ENCODE results near the gene CPNE4.

The CPNE4 gene

GRCh38 chr3:131795390-131796090 lies 239.3 kb downstream of the CPNE4 start:
- DNase-seq: no peak

GRCh38 chr3:131794766-131795388 lies 239.9 kb downstream of the CPNE4 start:
- no peak for DNase-seq

GRCh38 chr3:131793870-131794269 lies 240.9 kb downstream of the CPNE4 start:
- DNase-seq: no peak

- no peak for DNase-seq
Measured at GRCh38 chr3:131789188-131789587, 245.6 kb downstream of the CPNE4 start.

- no peak for DNase-seq
Measured at GRCh38 chr3:131786386-131786785, 248.4 kb downstream of the CPNE4 start.

GRCh38 chr3:131782751-131783150 lies 252.1 kb downstream of the CPNE4 start:
- no peak for DNase-seq

- DNase-seq: no peak
Measured at GRCh38 chr3:131778526-131778925, 256.3 kb downstream of the CPNE4 start.

GRCh38 chr3:131775650-131776049 lies 259.2 kb downstream of the CPNE4 start:
- no peak for DNase-seq

- no peak for DNase-seq
Measured at GRCh38 chr3:131772269-131773026, 262.4 kb downstream of the CPNE4 start.

GRCh38 chr3:131762981-131763564 lies 271.7 kb downstream of the CPNE4 start:
- no peak for DNase-seq

GRCh38 chr3:131756405-131756804 lies 278.4 kb downstream of the CPNE4 start:
- no peak for DNase-seq

- DNase-seq: no peak
Measured at GRCh38 chr3:131755380-131755779, 279.4 kb downstream of the CPNE4 start.

- DNase-seq: no peak
Measured at GRCh38 chr3:131750256-131750655, 284.6 kb downstream of the CPNE4 start.

GRCh38 chr3:131749826-131750225 lies 285.0 kb downstream of the CPNE4 start:
- DNase-seq: no peak

GRCh38 chr3:131747466-131747865 lies 287.3 kb downstream of the CPNE4 start:
- DNase-seq: no peak

- DNase-seq: no peak
Measured at GRCh38 chr3:131744765-131745164, 290.0 kb downstream of the CPNE4 start.

- no peak for DNase-seq
Measured at GRCh38 chr3:131743126-131743525, 291.7 kb downstream of the CPNE4 start.

- no peak for DNase-seq
Measured at GRCh38 chr3:131739211-131739610, 295.6 kb downstream of the CPNE4 start.

GRCh38 chr3:131738095-131738494 lies 296.7 kb downstream of the CPNE4 start:
- no peak for DNase-seq

- DNase-seq: no peak
Measured at GRCh38 chr3:131735544-131735943, 299.3 kb downstream of the CPNE4 start.

- DNase-seq: no peak
Measured at GRCh38 chr3:131735116-131735515, 299.7 kb downstream of the CPNE4 start.

GRCh38 chr3:131733086-131733841 lies 301.6 kb downstream of the CPNE4 start:
- no peak for DNase-seq

- no peak for DNase-seq
Measured at GRCh38 chr3:131731709-131732108, 303.1 kb downstream of the CPNE4 start.

All from T-helper 9 cell (primary cell).